ENCODE measurements around the gene SIK3.

The SIK3 gene

DNA sequence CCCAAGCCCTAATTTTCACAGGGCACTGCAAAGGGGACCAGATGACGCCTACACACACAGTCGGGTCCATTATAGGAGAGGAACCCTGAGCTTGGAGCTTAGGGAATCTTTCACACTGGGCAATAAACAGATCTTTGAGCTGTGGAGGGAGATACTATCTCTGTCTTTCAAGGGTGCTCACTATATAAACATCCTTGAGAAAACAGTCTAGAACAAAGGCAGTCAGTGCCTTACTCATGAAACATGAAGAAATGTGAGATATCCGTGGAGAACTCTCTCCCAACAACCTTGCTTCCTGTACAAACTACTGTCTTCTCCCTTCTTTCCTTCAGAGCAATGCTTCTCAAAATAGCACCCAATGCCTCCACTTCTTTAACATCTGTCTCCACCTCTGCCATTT, 151.8 kb downstream of the SIK3 start:
- Mint-ChIP-seq H3K27me3 (no peaks in the 10 kb centered on the region), H3K36me3 (peaks cover 32% of the 10 kb centered on the region), H3K9me3 (ENCODE audit: low read depth) (no peaks in the 10 kb centered on the region), H3K4me3 (no peak overlapping the region), H3K27ac (no peak overlapping the region), H3K4me1 (ENCODE audit: low read depth) (peaks cover 15% of the 10 kb centered on the region)

DNA sequence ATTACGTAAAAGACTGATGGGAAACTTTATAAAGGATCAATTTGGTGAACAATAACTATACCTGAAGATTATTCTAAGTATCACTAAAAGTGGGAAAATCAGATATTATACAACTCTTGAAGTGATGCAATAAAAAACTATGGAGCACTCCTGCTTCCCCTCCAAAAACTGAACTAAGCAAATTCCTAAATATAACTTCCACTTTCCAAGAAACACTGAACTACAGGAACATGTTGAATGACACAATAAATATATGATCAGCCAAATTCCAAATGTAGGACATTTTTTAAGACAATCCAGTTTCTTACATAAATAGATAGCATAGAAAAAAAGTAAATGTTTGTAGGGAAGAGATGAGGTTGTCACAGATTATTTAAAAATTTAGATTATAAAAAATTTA, 158.7 kb downstream of the SIK3 start:
- Mint-ChIP-seq H3K4me1 (ENCODE audit: low read depth) (no peaks in the 10 kb centered on the region), H3K27me3 (no peaks in the 10 kb centered on the region), H3K36me3 (peaks cover 15% of the 10 kb centered on the region), H3K27ac (no peak overlapping the region), H3K4me3 (no peak overlapping the region), H3K9me3 (ENCODE audit: low read depth) (no peaks in the 10 kb centered on the region)

DNA sequence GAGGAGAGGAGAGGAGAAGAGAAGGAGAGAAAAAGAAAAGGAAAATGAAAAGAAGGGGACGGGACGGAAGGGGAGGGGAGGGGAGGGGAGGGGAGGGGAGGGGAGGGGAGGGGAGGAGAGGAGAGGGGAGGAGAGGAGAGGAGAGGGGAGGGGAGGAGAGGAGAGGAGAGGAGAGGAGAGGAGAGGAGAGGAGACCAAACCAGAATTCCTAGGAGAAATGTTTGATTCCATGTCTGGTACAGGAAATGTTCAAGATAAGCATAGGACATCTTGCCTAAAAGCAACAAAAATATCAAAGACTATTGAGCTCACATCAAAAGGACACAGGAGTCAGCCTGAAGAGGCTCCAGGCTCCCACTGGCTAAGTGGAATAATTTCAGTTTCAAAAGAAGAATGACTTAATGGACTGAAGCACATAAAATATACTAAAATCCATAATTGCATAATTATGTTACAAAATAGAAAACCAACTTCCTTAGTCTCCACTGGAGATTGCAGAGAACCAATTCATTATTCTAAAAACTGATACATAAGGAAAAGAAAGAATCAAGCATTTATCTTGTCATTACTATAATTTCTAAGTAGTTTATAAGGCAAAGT, 159.7 kb downstream of the SIK3 start:
- no peak overlapping the region for H3K27ac Mint-ChIP-seq
- H3K36me3 Mint-ChIP-seq = peaks cover 18% of the 10 kb centered on the region
- H3K4me3 Mint-ChIP-seq = no peak overlapping the region
- H3K9me3 Mint-ChIP-seq (ENCODE audit: low read depth) = peaks cover 9% of the 10 kb centered on the region
- peaks cover 7% of the 10 kb centered on the region for H3K4me1 Mint-ChIP-seq (ENCODE audit: low read depth)
- no peaks in the 10 kb centered on the region for H3K27me3 Mint-ChIP-seq

DNA sequence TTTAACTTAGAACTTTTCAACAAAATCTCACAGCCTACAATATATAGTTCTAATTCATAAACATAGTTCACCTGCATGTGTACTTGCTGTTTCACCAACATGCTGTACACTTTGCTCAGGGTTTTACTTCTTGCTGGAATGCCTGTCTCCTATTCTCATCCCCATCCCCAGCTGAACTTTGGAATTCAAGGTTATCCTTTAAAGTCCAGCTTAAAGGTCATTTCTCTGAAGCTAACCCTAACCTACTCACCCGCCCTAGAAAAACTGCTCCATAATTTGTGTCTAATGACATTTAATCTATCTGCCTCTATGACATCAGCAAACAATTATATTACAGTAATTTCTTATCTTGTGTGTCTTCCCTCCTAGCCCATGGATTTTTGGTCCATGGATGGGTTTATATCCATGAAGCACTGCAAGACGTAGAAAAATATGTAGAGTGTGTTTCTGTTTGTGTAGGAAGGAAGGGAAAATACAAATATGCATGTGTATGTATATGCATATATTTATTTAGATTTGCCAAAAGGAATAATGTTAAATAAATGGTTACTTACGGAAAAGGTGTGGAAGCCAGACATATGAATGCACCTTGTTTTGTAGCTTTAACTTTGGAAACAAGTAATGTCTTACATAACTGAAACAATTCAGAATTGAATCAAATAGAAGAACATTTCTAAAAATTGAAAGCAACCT, 161.3 kb downstream of the SIK3 start:
- peaks cover 20% of the 10 kb centered on the region for H3K4me1 Mint-ChIP-seq (ENCODE audit: low read depth)
- H3K36me3 Mint-ChIP-seq = peaks cover 20% of the 10 kb centered on the region
- H3K9me3 Mint-ChIP-seq (ENCODE audit: low read depth) = peaks cover 10% of the 10 kb centered on the region
- no peak overlapping the region for H3K4me3 Mint-ChIP-seq
- no peaks in the 10 kb centered on the region for H3K27me3 Mint-ChIP-seq
- no peak overlapping the region for H3K27ac Mint-ChIP-seq

DNA sequence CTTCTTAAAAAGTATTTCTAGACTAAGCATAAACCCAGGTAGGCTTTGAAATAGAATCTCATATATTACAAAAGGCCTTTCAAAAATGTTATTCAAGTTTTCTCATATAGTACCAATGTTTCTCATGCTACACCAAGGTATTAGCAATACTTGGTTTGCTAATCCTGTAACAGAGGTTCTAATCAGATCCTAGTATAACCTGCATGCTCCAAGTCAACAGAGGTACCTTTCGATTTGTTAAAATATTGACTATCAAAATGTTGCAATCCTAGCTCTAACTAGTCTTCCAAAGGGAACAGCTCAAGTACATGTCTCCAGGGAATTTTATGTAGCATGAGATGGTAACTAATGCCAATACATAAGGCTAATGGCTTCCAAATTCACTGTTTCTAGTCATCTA, 162.7 kb downstream of the SIK3 start:
- Mint-ChIP-seq H3K4me3 (no peak overlapping the region), H3K27me3 (no peaks in the 10 kb centered on the region), H3K9me3 (ENCODE audit: low read depth) (peaks cover 10% of the 10 kb centered on the region), H3K27ac (no peak overlapping the region), H3K4me1 (ENCODE audit: low read depth) (peaks cover 34% of the 10 kb centered on the region), H3K36me3 (peaks cover 20% of the 10 kb centered on the region)

DNA sequence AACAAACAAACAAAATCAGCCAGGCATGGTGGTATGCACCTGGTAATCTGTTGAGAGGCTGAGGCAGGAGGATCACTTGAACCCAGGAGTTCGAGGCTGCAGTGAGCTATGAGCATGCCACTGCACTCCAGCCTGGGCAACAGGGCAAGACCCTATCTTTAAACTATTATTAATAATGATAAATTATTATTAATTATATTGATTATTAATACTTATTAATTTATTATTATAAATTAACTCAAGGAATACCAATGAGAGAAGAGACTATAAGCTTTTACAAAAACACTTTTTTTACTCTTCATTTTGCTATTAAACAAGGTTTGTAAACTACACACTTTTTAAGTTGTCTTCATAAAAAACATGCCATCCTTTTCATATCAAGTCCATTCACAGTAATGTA, 163.1 kb downstream of the SIK3 start:
- H3K27me3 Mint-ChIP-seq = no peaks in the 10 kb centered on the region
- H3K4me1 Mint-ChIP-seq (ENCODE audit: low read depth) = peaks cover 38% of the 10 kb centered on the region
- H3K27ac Mint-ChIP-seq = no peak overlapping the region
- peaks cover 10% of the 10 kb centered on the region for H3K9me3 Mint-ChIP-seq (ENCODE audit: low read depth)
- H3K36me3 Mint-ChIP-seq = peaks cover 20% of the 10 kb centered on the region
- no peak overlapping the region for H3K4me3 Mint-ChIP-seq

DNA sequence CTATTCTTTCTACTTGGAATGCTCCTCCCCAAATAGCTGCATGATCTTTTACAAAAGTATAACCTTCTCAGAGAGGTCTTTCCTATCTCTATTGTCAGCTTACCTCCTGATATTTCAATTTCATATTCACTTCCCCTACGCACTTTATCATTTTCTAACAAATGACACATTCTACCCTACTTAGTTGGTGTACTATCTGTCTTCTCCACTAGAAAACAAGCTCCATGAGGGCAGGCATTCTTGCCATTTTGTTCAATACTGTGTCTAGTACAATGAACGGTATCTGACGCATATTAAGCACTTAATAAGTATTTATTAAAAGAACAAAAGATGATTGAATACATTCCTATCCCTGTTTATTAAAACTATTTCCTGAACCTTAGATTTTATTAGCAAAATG, 164.3 kb downstream of the SIK3 start:
- peaks cover 49% of the 10 kb centered on the region for H3K4me1 Mint-ChIP-seq (ENCODE audit: low read depth)
- H3K36me3 Mint-ChIP-seq = peaks cover 20% of the 10 kb centered on the region
- H3K27me3 Mint-ChIP-seq = no peaks in the 10 kb centered on the region
- peak overlapping the region; percentile 35 for H3K27ac Mint-ChIP-seq
- no peak overlapping the region for H3K4me3 Mint-ChIP-seq
- peaks cover 10% of the 10 kb centered on the region for H3K9me3 Mint-ChIP-seq (ENCODE audit: low read depth)

DNA sequence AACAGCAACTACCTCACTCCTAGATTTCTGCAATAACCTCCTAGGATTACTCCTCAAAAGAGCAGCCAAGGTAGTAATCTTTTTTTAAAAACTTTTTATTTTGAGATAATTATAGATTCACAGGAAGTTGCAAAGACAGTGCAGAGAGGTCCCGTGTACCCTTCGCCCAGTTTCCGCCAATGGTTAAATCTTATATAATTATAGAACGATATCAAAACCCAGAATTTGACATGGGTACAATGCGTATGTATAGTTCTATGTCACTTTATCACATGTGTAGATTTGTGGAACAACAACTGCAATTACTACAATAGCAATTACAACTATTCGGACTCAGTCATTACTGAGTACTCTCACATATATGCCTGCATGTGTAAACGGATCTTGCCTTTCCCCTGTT, 166.0 kb downstream of the SIK3 start:
- Mint-ChIP-seq H3K27me3 (no peaks in the 10 kb centered on the region), H3K4me1 (ENCODE audit: low read depth) (peaks cover 66% of the 10 kb centered on the region), H3K9me3 (ENCODE audit: low read depth) (peaks cover 10% of the 10 kb centered on the region), H3K27ac (peak overlapping the region; percentile 88), H3K36me3 (peaks cover 20% of the 10 kb centered on the region), H3K4me3 (peak overlapping the region; percentile 76)

DNA sequence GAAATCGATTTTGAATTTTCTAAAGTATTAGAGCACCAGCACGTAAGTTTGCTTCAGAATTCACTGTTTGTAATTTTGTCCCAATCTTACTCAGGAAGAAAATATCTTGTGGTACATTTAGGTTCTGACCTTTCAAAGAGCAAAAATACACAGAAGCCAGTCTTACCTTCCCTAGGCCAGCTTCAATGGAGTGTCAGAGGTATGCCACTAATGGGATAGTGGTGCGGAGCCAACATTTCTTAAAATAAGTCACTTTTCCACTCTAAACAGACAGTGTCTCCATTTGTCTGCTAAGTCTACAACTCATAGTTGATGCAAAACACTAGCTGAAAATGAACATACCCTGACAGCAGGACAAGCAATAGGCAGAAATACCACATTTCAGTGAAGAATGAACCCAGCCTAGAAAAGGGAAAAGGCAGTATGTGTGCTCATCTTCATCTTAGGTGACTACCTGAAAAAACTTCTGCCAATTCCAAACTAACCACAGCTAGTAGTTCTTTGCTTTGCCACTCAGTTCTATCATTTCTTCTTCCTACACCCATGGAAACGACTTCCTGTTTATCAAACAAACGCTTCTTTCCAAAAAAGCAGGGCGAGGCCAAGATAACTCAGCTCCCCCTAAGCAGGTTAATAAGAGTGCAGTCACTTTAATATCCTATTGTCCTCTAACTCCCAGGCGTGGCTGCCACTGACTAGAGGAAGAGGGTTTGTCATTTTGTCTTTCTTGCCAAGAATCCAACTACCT, 166.8 kb downstream of the SIK3 start:
- Mint-ChIP-seq H3K4me3 (peak overlapping the region; percentile 76), H3K4me1 (ENCODE audit: low read depth) (peaks cover 72% of the 10 kb centered on the region), H3K27me3 (no peaks in the 10 kb centered on the region), H3K9me3 (ENCODE audit: low read depth) (peaks cover 10% of the 10 kb centered on the region), H3K27ac (peak overlapping the region; percentile 88), H3K36me3 (peaks cover 14% of the 10 kb centered on the region)

DNA sequence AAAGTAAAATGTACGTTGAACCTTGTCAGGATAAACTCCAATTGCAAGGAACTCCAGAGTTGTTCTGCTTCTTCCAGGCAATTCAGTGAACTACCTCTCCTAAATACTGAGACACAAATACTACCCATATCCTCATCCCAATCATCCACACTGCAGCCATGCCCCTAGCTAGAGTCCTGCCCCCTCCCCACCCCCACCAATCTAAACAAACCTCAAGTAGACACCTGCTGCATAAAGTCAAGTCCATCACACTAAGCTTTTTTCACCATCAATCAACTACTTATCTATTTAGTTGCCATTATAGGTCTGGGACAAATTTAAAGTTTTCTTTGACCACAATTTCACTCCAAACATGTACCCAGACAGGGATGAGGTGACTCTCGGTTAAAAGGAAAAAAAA, 167.6 kb downstream of the SIK3 start:
- Mint-ChIP-seq H3K27me3 (no peaks in the 10 kb centered on the region), H3K4me3 (peak overlapping the region; percentile 76), H3K27ac (peak overlapping the region; percentile 88), H3K4me1 (ENCODE audit: low read depth) (peaks cover 76% of the 10 kb centered on the region), H3K9me3 (ENCODE audit: low read depth) (peaks cover 10% of the 10 kb centered on the region), H3K36me3 (peaks cover 13% of the 10 kb centered on the region)

DNA sequence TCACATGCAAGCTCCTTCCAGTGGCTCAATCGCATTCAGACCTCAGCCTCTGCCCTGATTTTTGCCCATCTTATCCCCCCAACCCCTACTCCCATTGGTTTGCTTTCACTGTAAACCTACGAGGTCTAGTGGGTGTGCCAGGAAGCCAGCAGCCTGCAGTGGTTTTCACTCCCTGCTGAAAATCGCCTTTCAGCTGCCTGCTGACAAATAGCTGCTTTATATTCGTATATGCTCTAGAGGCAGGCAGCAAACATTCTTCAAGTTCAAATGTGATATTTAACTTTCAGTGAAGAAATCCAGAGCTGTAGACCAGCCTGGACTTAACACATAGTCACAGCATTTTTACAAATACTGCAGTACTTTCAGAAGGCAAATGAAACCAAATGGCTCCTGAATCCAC, 168.1 kb downstream of the SIK3 start:
- H3K36me3 Mint-ChIP-seq = peaks cover 13% of the 10 kb centered on the region
- H3K27ac Mint-ChIP-seq = peak overlapping the region; percentile 88
- H3K27me3 Mint-ChIP-seq = no peaks in the 10 kb centered on the region
- peak overlapping the region; percentile 76 for H3K4me3 Mint-ChIP-seq
- H3K4me1 Mint-ChIP-seq (ENCODE audit: low read depth) = peaks cover 79% of the 10 kb centered on the region
- peaks cover 10% of the 10 kb centered on the region for H3K9me3 Mint-ChIP-seq (ENCODE audit: low read depth)

DNA sequence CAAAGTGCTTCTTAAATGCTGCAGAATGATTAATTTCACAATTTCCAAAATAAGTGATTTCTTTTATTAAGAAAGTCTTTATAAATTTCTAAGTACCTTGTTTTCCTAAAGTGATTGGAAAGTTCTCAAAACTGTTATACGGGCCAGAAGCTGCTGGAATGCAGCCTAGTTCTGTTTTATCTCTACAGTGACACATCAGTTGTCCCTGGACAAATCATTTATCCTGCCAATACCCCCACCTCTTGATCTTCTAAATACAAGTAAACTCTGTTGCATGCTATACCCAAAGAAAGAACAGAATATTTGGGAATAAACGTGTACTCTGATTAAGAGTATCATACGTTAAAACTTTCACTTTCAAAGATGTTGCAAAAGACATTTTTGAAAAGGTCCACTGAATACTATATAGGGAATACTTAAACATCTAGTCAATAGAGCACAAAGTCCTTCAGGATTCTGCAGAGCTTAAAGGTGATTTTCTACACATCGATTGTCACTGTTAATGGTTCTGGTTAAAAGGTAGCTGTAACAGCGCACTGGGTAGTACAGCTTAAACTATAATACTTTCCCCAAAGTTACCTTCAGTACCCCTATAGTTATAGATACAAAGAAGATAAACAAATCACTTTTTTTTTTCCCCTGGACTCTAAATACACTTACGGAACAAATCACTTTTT, 168.7 kb downstream of the SIK3 start:
- H3K4me1 Mint-ChIP-seq (ENCODE audit: low read depth) = peaks cover 85% of the 10 kb centered on the region
- H3K9me3 Mint-ChIP-seq (ENCODE audit: low read depth) = peaks cover 10% of the 10 kb centered on the region
- peak overlapping the region; percentile 88 for H3K27ac Mint-ChIP-seq
- H3K36me3 Mint-ChIP-seq = peaks cover 15% of the 10 kb centered on the region
- H3K4me3 Mint-ChIP-seq = peak overlapping the region; percentile 76
- no peaks in the 10 kb centered on the region for H3K27me3 Mint-ChIP-seq

DNA sequence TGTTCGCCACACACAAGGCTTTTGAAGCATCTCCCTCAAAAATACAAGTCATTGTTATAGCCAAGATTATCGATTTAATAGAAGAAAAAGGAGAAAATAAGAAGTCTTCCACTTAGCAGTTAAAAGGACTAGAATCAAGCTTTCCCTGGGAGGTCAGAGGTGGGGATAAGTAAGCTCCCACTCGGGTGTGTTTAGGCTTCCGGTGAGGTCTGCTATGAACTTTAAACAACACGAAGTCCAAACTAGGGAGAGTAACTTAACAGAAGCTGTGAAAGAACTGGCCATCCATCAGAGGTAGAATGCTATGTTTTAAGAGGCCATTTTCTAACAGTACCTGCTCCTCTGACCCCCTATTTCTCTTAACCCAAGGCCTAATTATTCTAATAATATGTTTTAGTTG, 169.4 kb downstream of the SIK3 start:
- peaks cover 10% of the 10 kb centered on the region for H3K36me3 Mint-ChIP-seq
- H3K4me3 Mint-ChIP-seq = peak overlapping the region; percentile 8
- H3K4me1 Mint-ChIP-seq (ENCODE audit: low read depth) = peaks cover 85% of the 10 kb centered on the region
- no peaks in the 10 kb centered on the region for H3K27me3 Mint-ChIP-seq
- H3K27ac Mint-ChIP-seq = peak overlapping the region; percentile 52
- H3K9me3 Mint-ChIP-seq (ENCODE audit: low read depth) = peaks cover 4% of the 10 kb centered on the region

DNA sequence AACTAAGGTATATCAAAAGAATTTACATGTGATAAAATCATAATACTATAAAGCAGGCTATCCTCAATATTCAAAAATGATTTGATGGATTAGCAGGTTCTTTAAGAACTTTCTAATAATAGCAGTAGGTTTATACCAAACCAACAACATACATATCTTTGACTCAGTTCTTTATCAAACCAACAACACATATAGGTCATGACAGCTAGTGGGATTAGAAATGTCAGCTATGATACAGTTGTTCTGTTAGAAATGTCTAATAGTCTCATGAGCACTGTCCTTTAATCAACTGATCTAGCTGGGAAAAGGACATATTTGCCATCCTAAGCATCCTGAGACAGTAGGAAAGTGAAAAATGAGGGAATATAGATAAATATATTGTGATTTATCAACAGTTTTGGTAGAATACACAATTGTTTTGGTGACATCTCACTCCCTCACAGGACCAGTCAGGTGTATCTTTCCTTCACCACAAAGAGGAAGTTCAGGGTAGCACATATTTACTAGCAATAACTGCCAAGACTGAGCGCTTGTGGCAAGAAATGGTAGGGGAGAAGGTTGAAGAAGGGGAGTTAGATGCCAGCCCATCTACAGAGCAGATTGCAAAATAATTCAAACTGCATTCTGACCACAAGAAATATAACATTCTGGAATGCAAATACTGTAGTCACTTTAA, 170.0 kb downstream of the SIK3 start:
- Mint-ChIP-seq H3K4me3 (peak overlapping the region; percentile 32), H3K36me3 (peaks cover 7% of the 10 kb centered on the region), H3K9me3 (ENCODE audit: low read depth) (no peaks in the 10 kb centered on the region), H3K4me1 (ENCODE audit: low read depth) (peaks cover 83% of the 10 kb centered on the region), H3K27ac (peak overlapping the region; percentile 72), H3K27me3 (no peaks in the 10 kb centered on the region)
